ENCODE measurements around the gene HS6ST2.

GRCh38 chrX:132692066-132692465 is 266.4 kb downstream of the HS6ST2 start:
- no peak for TF ChIP-seq POLR2A (IDR thresholded peaks at IDR 0.05)
- no peak for TF ChIP-seq CTCF (IDR thresholded peaks at IDR 0.05)
- TF ChIP-seq EP300 (IDR thresholded peaks at IDR 0.05): no peak

Measured in tibial nerve (tissue), 4 donors.